Activated CD8-positive, alpha-beta T cell treated with anti-CD3 and anti-CD28 coated beads, Interleukin-2, amount 10 ng/mL, durations not matched to agents 7 days and 5 days (primary cell): ENCODE data around the gene SETD3. TPM values are rescaled to one million over a fixed set of nuclear protein-coding genes. Genes with fewer than 3 reads are reported as not detected.

Experiments used
- ATAC-seq: fragments of 150-1000 bp; cut with Tn5 transposase; one replicate; pipeline ENCODE4 v1.10.0; 2021; ENCODE audit warnings: moderate library complexity
- CTCF ChIA-PET: fragments of 350-600 bp; sonication (Branson Sonifier 250); formaldehyde crosslinking; loops from one replicate; lab custom pipeline; 2021; ENCODE audit warnings: antibody characterized with exemption; lab: Charles Lee
- POLR2A ChIA-PET: fragments of 350-600 bp; sonication (Branson Sonifier 250); formaldehyde crosslinking; loops from one replicate; lab custom pipeline; 2021; ENCODE audit warnings: antibody characterized with exemption; lab: Charles Lee
- DNase-seq: peaks from one replicate; pipeline ENCODE4 v3.0.0-alpha.2; 2020
- H3K27ac Mint-ChIP-seq: one replicate; pipeline ENCODE4 v1.8.0; 2021; ENCODE audit warnings: mild to moderate bottlenecking, mixed read lengths
- H3K27me3 Mint-ChIP-seq: one replicate; pipeline ENCODE4 v1.8.0; 2021; ENCODE audit warnings: low read depth, mixed read lengths
- H3K36me3 Mint-ChIP-seq: one replicate; pipeline ENCODE4 v1.8.0; 2021; ENCODE audit warnings: low read depth, mixed read lengths
- H3K4me1 Mint-ChIP-seq: one replicate; pipeline ENCODE4 v1.8.0; 2021; ENCODE audit warnings: low read depth, mixed read lengths
- H3K4me3 Mint-ChIP-seq: one replicate; pipeline ENCODE4 v1.8.0; 2021; ENCODE audit warnings: mild to moderate bottlenecking, mixed read lengths
- H3K9me3 Mint-ChIP-seq: one replicate; pipeline ENCODE4 v1.8.0; 2022; ENCODE audit warnings: mixed read lengths; ENCODE audit not compliant: insufficient read depth
- total RNA-seq, 2 experiments: library from RNA; stranded (reverse); gene quantifications; one replicate each; pipeline ENCODE4 v1.2.3, GENCODE V29; 2021

SETD3 gene
- total RNA-seq, 2 experiments from 2014 or later, result 65.2 to 66.0 TPM

DNA sequence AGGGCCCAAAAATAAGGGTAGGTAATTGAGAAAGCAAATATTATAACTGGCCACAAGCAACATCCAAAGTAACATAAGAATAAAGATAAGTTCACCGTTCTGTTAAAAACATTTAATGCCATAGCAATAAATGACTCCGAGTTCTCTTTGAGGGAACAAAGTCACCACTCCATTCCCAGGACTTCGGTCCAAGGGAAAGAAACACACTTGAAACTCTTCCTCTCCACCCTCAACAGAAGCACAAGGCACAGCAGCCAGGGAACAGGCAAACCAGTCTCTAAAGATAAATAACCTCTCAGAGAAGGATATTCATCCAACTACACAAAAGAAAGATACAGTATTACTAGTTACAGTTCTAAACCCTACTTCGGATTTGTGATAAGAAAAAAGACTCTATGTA, 2.5 kb downstream of the SETD3 start:
- H3K4me3 Mint-ChIP-seq, result no peak overlapping the region
- ChIA-PET CTCF (no interaction called here), POLR2A (no interaction called here)

DNA sequence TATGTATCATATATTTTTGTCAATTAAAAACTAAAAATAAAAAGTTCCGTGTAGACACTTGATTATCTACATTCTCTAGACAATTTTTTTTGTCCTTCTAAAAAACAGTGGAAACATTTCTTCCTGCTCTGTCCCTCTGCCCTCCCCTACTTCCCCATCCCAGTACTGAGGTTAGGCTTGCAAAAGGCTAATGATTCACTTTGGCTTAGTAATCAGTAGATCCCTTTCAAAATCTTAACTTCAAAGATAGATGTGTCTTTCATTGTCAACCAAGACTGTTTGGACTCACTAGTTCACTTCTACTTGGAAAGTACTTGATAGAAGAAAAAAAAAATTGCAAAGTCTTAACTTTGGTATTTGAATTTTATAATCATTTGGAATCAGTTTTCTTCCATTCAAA, 3.8 kb downstream of the SETD3 start:
- ATAC-seq (no peak), DNase-seq (no peak)
- Mint-ChIP-seq H3K4me3 (no peak overlapping the region), H3K27me3 (no peaks in the 10 kb centered on the region), H3K27ac (no peak overlapping the region), H3K9me3 (no peaks in the 10 kb centered on the region), H3K4me1 (peaks cover 19% of the 10 kb centered on the region), H3K36me3 (peaks cover 5% of the 10 kb centered on the region)
- POLR2A ChIA-PET, result no interaction called here
- CTCF ChIA-PET, result no interaction called here

More for the DNA sequence above, 2.5 kb downstream of the SETD3 start:
- DNase-seq (no peak), ATAC-seq (no peak)
- Mint-ChIP-seq H3K27ac (no peak overlapping the region), H3K36me3 (peaks cover 5% of the 10 kb centered on the region), H3K27me3 (no peaks in the 10 kb centered on the region), H3K4me1 (peaks cover 31% of the 10 kb centered on the region), H3K9me3 (no peaks in the 10 kb centered on the region)

DNA sequence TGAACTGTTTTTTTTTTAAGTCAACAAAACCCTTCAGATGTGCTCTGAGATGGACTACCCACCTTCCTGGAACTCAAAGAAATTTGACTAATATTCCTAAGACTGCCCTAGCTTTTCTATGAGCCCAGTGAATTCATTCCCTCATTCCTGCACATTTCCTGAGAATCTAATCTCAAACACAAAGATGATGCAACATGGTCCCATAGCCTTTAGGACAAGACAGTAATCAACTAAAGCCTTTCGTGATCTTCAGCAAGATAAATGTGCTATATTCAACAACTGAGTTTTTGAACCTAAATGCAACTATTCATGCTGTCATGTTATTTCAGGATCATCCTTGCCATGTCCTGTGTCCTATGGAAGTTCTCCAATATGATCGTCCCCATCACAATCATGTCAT, 5.0 kb downstream of the SETD3 start:
- Mint-ChIP-seq H3K36me3 (peaks cover 5% of the 10 kb centered on the region), H3K9me3 (no peaks in the 10 kb centered on the region), H3K4me3 (no peak overlapping the region), H3K4me1 (peaks cover 19% of the 10 kb centered on the region), H3K27ac (no peak overlapping the region), H3K27me3 (no peaks in the 10 kb centered on the region)
- CTCF ChIA-PET, result no interaction called here
- ATAC-seq (no peak), DNase-seq (no peak)
- POLR2A ChIA-PET, result no interaction called here

DNA sequence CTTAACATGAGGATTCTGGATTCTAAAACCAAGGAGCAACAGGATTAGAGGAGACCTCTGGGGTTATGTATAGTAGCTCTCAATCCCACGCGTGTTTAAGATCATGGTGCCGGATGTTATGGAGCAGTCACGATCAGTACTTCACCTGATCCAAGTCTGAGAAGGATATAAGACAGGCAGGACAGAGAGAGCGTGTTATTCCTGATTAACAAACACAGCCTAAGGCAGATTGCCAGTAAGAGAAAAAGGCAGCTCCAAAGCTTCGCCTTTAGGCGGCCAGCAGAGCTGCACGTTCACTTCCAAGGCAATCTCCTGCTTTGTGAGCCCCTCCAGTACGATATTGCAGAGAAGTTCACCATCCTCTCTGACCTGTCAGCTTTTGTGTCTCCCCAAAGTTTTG, 5.5 kb downstream of the SETD3 start:
- Mint-ChIP-seq H3K4me3 (no peak overlapping the region), H3K36me3 (peaks cover 5% of the 10 kb centered on the region), H3K4me1 (peaks cover 19% of the 10 kb centered on the region), H3K9me3 (no peaks in the 10 kb centered on the region), H3K27ac (no peak overlapping the region), H3K27me3 (no peaks in the 10 kb centered on the region)
- DNase-seq (no peak), ATAC-seq (no peak)
- ChIA-PET CTCF (no interaction called here), POLR2A (no interaction called here)

DNA sequence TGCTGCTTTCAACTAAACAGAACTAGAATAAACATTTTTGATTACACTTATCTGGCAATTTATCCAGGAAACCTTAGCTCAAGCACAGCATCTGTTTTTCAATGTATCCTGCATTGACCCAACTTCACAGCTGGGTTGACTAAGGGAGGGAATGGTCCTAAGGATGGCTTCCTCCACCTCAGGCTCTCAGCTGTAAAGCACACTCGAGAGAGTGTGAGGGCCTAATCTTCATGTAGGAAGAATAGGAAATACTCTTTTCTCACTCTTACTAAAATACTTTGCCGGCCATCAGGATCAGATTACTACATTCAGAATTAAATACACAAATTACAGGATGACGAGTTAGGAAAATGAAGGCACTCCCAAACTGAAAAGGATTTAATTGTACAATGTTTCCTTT, 7.2 kb downstream of the SETD3 start:
- H3K27ac Mint-ChIP-seq, result no peak overlapping the region
- CTCF ChIA-PET, result interaction anchor here (1.1 kb wide), 1 partner anchor 57 kb away, joined by 4 read pairs; no protein-coding TSS in a partner anchor
- DNase-seq, result no peak
- peaks cover 5% of the 10 kb centered on the region for H3K36me3 Mint-ChIP-seq
- H3K4me3 Mint-ChIP-seq, result no peak overlapping the region
- H3K27me3 Mint-ChIP-seq, result no peaks in the 10 kb centered on the region
- no peak for ATAC-seq
- no peaks in the 10 kb centered on the region for H3K9me3 Mint-ChIP-seq
- peaks cover 13% of the 10 kb centered on the region for H3K4me1 Mint-ChIP-seq
- POLR2A ChIA-PET, result no interaction called here

DNA sequence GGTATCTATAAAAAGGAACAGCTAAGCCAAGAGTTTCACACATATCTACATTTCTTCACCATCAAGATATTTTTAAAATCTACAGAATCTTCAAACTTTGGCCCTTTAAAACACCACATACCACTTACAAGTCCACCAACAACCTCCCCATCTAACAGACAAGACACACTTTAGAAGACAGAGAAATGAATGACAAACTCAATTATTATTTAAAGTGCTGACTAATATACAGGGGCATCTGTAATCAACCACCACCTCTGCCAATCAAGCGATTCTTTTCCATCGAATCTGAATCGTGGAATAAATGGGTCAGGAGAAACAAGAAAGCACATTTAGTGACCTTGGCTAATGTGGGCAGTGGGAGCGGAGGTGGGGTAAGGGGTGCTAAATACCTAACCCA, 7.7 kb downstream of the SETD3 start:
- Mint-ChIP-seq H3K27me3 (no peaks in the 10 kb centered on the region), H3K36me3 (peaks cover 2% of the 10 kb centered on the region), H3K4me3 (no peak overlapping the region), H3K9me3 (no peaks in the 10 kb centered on the region), H3K4me1 (peaks cover 13% of the 10 kb centered on the region), H3K27ac (no peak overlapping the region)
- no peak for DNase-seq
- ChIA-PET CTCF (interaction anchor here (1.1 kb wide), 1 partner anchor 57 kb away, joined by 4 read pairs; no protein-coding TSS in a partner anchor), POLR2A (no interaction called here)
- no peak for ATAC-seq

DNA sequence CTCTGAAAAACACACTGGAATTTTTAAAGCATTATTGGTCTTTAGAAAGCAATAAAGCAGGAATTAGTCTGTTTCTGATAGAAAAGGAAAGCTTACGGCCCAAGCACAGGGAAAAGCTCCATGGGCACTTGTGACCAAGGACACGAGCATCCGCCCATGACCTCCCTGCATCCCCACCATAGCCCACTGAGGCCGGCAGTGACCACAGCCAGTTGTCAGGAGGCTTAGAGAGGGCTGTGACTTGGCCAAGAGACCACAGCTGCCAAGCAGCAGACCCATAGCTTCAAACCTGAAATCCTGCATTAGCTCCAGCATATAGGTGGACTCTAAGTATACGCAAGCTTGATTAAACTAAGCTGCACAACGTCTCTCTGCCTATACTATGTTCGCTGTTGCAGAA, 8.9 kb downstream of the SETD3 start:
- POLR2A ChIA-PET, result interaction anchor here (0.7 kb wide), 1 partner anchor 9 kb away, joined by 3 read pairs; the partner anchor contains the start of genes CCNK and SETD3
- H3K9me3 Mint-ChIP-seq, result no peaks in the 10 kb centered on the region
- DNase-seq, result no peak
- no peak overlapping the region for H3K27ac Mint-ChIP-seq
- H3K4me3 Mint-ChIP-seq, result no peak overlapping the region
- no peaks in the 10 kb centered on the region for H3K27me3 Mint-ChIP-seq
- peaks cover 16% of the 10 kb centered on the region for H3K4me1 Mint-ChIP-seq
- no peaks in the 10 kb centered on the region for H3K36me3 Mint-ChIP-seq
- CTCF ChIA-PET, result no interaction called here
- no peak for ATAC-seq

DNA sequence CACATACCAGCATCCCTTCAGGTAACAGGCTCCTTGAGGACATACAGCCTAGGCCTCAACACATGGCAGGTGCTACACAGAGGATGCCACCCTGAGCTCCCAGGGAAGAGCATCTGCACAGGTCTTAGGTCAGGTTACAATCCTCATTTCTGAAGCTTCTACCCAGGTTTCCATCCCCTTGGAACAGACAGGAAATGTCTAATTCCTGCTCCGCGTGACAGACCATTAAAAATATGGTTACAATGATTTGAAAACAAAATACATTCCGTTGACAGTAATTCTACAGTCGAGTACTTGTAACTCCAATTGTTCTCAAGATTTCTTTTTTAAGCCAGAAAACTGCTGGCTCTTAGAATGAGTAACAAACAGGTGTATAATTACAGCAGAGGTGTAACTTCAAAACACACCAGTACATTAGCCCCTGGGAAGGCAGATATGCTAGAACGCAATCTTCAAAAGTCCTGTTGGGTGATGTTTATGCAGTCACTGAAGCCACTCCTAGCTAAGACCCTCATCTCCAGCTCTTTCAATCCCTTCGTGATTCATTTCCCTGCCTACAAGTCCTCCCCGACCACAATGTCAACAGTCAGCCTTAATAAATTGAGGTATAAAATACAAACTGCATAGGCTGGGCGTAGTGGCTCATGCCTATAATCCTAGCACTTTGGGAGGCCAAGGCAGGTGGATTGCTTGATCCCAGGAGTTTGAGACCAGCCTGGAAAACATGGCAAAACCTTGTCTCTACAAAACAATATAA, 11.6 kb downstream of the SETD3 start:
- H3K36me3 Mint-ChIP-seq, result peaks cover 5% of the 10 kb centered on the region
- peak overlapping the region; percentile 66 for H3K27ac Mint-ChIP-seq
- H3K4me3 Mint-ChIP-seq, result no peak overlapping the region
- DNase-seq (no peak), ATAC-seq (no peak)
- POLR2A ChIA-PET, result interaction anchor here (1.4 kb wide), 1 partner anchor 12 kb away, joined by 4 read pairs; the partner anchor contains the start of genes CCNK and SETD3
- no peaks in the 10 kb centered on the region for H3K9me3 Mint-ChIP-seq
- CTCF ChIA-PET, result no interaction called here
- no peaks in the 10 kb centered on the region for H3K27me3 Mint-ChIP-seq
- peaks cover 16% of the 10 kb centered on the region for H3K4me1 Mint-ChIP-seq

DNA sequence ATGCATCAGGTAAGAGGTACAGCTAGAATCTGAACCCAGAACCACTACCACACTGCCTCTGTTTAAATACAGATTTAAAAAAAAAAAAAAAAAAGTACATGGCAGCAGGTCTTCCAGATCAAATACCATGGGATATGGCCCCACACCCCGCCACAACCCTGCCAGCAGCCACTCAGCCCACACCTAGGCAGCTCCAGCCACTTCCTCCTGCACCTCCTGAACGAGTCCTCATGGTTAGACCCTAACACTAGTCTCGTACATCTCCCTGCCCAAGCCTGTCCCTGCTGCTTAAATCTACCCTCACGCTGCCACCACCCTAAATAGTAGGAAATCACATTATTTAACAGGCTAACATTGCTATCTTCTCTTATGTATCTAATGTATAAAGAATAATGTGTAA, 12.6 kb downstream of the SETD3 start:
- POLR2A ChIA-PET, result interaction anchor here (0.9 kb wide), 1 partner anchor 13 kb away, joined by 6 read pairs; the partner anchor contains the start of genes CCNK and SETD3
- ATAC-seq (peak; percentile 63), DNase-seq (no peak)
- CTCF ChIA-PET, result no interaction called here
- Mint-ChIP-seq H3K4me1 (peaks cover 16% of the 10 kb centered on the region), H3K9me3 (no peaks in the 10 kb centered on the region), H3K36me3 (peaks cover 13% of the 10 kb centered on the region), H3K27ac (peak overlapping the region; percentile 66), H3K4me3 (peak overlapping the region; percentile 2), H3K27me3 (no peaks in the 10 kb centered on the region)

DNA sequence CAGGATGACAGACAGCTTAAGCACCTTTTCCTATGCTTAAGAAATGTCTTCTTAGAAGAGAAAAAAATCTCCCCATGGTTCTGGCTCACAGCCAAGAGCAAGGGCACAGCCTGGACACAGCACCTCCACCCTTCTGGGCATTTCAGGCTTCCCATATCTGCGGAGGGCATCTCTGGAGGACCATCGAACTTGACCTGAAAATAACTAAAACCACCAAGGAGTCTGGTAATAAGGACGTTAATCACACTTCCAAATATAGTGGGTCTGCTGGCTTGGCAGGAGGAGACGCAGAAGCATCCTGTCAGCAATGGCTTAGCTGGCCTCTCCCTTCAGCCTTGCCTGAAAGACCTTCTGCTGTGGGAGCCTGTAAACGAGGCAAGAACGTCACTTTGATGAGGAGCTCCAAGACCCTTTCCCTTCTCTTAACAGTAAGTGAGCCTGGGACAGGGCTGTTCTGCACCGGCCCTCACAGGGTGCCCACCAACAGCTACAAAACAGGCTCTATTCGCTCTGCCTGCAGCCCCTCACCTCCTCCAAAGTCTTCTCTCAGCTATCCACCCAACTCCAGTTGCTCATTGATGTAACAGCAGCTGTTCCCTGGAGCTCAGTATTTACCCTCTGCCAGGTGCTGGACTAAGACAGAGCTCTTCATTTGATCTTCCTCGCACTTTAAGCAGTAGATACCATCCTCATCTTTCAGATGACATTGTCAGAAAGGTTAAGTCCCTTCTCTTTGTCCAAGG, 13.2 kb downstream of the SETD3 start:
- no peaks in the 10 kb centered on the region for H3K27me3 Mint-ChIP-seq
- H3K4me3 Mint-ChIP-seq, result no peak overlapping the region
- CTCF ChIA-PET, result no interaction called here
- DNase-seq (no peak), ATAC-seq (no peak)
- POLR2A ChIA-PET, result interaction anchor here (0.9 kb wide), 1 partner anchor 13 kb away, joined by 6 read pairs; the partner anchor contains the start of genes CCNK and SETD3
- H3K9me3 Mint-ChIP-seq, result no peaks in the 10 kb centered on the region
- peaks cover 17% of the 10 kb centered on the region for H3K4me1 Mint-ChIP-seq
- H3K27ac Mint-ChIP-seq, result peak overlapping the region; percentile 55
- H3K36me3 Mint-ChIP-seq, result peaks cover 14% of the 10 kb centered on the region

DNA sequence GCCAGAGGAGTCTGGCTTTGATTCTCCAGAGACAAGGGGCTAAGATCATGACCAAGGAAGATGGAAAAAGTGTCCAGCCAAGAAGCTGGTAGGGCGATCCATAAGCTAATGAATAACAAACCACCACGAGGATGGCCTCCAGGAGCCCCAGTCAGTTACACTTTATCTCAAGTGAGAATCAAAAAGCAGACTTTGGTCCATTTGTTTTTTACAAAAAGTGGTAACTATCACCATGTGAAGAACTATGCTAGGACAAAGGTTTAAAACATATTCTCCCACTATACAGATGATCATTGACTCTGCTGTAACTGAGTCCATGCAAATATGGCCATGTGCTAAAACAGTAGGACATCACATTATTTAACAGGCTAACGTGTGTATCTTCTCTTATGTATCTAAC, 13.9 kb downstream of the SETD3 start:
- CTCF ChIA-PET, result no interaction called here
- H3K4me3 Mint-ChIP-seq, result no peak overlapping the region
- H3K4me1 Mint-ChIP-seq, result peaks cover 24% of the 10 kb centered on the region
- H3K27ac Mint-ChIP-seq, result no peak overlapping the region
- DNase-seq, result no peak
- ATAC-seq, result no peak
- H3K9me3 Mint-ChIP-seq, result no peaks in the 10 kb centered on the region
- peaks cover 22% of the 10 kb centered on the region for H3K36me3 Mint-ChIP-seq
- POLR2A ChIA-PET, result no interaction called here
- H3K27me3 Mint-ChIP-seq, result no peaks in the 10 kb centered on the region

DNA sequence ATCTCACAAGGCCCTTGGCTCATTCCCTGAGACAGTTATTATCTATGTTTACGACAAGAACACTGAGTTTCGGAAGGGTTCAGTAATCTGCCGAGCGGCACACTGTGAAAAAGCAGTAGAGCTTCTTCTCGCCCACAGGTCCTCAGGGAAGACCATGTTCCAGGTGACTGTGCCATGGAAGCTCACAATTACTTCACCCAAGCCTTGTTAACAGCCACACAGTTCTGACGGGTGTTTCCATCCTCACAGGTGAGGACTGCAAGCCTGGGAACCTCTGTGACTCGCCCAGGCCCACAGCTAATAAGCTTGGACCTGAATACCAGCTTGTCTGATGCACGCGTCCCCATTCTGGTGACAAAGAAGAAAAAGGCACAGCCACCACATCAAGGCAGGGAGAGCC, 15.4 kb downstream of the SETD3 start:
- Mint-ChIP-seq H3K27ac (no peak overlapping the region), H3K36me3 (peaks cover 29% of the 10 kb centered on the region), H3K27me3 (no peaks in the 10 kb centered on the region), H3K4me3 (no peak overlapping the region), H3K4me1 (peaks cover 24% of the 10 kb centered on the region), H3K9me3 (no peaks in the 10 kb centered on the region)
- ChIA-PET POLR2A (no interaction called here), CTCF (interaction anchor here (1.1 kb wide), 1 partner anchor 146 kb away, joined by 3 read pairs; no protein-coding TSS in a partner anchor)
- DNase-seq (no peak), ATAC-seq (no peak)
